Sciatic nerve (tissue), 2 donors: ENCODE results near the gene PEX10. TPM values are rescaled to one million over a fixed set of nuclear protein-coding genes. Genes with fewer than 3 reads are reported as not detected.
A peak's percentile ranks its signal among the peaks of the same experiment; 100 is the strongest.

Experiments
- ATAC-seq: fragments of 200-7000 bp; cut with Tn5 transposase; one replicate; pipeline ENCODE4 v1.9.1; 2020; ENCODE audit warnings: mild to moderate bottlenecking, moderate library complexity
- DNase-seq: peaks from one replicate; pipeline ENCODE4 v3.0.0-alpha.2; 2020; ENCODE audit warnings: low spot score
- intact Hi-C: fragments of 100-400 bp; cut with DNase I; formaldehyde crosslinking; loops from one replicate; pipeline ENCODE4 v1.14.2; 2022
- total RNA-seq: library from RNA; stranded (reverse); fragmentation: NEBNext Ultra II Directional; extraction: Animal tissue kit (Norgen Biotek cat#: 25700); gene quantifications from one replicate; pipeline ENCODE4 v1.2.1, GENCODE V29; 2021
- donor health status: DM: no; HTN: no; CAD: no.
- donor health status: DM: no; HTN: no; CAD: no.

The PEX10 gene
- total RNA-seq, 1 donor from 2014 or later = 18.1 TPM

DNA sequence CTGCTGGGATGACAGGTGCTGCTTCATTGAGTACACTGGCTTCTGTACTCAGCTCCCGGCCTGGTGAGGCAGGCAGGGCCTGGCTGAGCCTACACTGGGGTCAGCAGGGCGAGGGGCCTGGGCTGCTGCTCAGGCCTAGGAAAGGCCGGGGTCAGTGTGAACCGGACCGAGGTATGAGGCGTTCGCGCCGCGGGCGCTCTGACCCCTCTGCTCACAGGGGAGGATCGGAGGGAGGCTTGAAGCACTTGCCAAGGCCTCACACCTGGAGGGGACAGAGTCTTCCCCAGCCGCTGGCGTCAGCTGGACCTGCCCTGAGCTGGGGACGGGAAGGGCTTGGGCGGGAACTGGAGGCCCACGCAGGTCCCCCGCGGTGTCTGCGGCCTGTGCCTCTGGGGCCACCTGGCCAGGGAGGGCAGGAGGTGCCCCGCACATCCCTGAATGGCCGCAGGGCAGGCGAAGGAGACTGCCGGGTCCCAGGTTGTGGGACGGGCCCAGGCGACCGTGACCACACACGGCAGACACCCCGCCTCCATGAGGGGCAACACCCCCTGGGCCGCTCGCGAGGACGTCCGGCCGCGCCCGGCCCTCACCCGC, 466 bp downstream of the PEX10 start:
- ATAC-seq = peak; percentile 3
- intact Hi-C loops = no loop called here
- DNase-seq = no peak

DNA sequence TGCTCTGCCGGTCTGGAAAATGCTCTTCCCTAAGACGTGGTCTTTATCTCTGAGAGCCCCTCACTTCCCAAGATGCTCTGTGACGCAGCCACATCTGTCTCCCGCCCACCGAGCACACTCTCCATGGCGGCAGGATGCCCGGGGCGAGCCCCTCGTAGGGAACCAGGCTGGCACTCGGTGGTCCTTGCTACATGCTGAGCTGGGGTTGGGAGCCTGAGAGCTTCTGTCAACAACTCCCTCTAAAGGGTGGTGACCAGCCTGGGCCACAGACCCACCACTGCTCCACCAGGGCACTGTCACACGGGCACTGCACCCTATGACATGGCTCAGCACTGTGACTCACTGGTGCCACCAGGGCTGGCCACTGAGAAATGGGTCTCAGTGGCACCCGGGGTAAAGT, 2.6 kb downstream of the PEX10 start:
- no peak for ATAC-seq
- DNase-seq = no peak
- intact Hi-C loops = no loop called here

DNA sequence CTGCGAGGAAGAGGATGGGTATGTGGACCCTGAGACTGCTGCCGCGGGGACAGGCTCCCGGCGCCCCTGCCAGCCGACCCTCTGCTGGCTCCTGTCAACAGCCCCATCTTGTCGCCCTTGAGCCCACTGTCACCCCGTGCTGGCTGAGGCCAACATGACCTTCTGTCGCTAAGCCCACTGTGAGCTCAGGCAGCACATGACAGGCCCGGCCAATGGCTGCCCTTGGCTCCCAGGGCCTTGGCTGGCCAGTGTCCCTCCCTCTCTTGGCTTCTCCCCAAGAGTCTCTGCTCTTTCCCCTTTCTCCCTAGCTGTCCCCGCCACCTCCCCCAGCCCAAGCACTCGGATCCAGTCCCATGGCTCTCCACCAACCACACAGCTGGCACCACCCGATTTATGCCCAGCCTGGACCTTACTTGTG, 3.5 kb downstream of the PEX10 start:
- no peak for DNase-seq
- intact Hi-C loops = no loop called here
- no peak for ATAC-seq

DNA sequence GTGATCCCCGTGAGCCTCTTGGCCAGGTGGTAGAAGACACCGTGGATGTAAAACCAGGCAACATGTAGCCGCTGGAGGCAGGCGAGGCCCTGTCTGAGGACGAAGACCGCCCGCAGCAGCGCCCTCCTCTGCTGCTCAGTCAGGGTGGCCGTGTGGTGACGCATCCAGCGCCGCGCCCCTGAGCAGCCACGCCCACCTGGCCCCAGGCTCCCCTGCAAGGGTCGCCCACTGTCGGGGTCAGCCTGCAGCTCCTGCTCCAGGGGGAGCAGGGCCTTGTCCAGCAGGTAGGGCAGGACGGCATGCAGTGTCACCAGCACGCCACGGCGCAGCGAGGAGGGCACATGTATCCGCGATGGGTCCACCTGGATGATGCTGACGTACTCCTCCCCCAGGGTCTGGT, 3.9 kb downstream of the PEX10 start:
- intact Hi-C loops = no loop called here
- no peak for ATAC-seq

DNA sequence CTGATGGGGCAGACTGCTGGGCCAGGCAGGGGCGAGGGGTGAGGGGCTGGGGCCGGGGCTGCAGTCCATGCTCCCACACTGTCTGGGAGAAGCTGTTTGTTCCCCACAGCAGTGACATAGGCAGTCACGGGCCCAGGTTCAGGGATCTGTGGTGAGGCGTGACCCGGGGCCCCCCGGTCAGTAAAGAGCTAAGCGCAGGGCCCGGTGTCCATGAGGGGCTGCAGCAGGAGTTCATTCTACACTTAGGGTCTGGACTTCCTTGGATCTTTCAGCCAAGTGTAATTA, 4.4 kb downstream of the PEX10 start:
- intact Hi-C loops = no loop called here
- DNase-seq (no peak), ATAC-seq (no peak)

More for the DNA sequence above, 3.9 kb downstream of the PEX10 start:
- no peak for DNase-seq

DNA sequence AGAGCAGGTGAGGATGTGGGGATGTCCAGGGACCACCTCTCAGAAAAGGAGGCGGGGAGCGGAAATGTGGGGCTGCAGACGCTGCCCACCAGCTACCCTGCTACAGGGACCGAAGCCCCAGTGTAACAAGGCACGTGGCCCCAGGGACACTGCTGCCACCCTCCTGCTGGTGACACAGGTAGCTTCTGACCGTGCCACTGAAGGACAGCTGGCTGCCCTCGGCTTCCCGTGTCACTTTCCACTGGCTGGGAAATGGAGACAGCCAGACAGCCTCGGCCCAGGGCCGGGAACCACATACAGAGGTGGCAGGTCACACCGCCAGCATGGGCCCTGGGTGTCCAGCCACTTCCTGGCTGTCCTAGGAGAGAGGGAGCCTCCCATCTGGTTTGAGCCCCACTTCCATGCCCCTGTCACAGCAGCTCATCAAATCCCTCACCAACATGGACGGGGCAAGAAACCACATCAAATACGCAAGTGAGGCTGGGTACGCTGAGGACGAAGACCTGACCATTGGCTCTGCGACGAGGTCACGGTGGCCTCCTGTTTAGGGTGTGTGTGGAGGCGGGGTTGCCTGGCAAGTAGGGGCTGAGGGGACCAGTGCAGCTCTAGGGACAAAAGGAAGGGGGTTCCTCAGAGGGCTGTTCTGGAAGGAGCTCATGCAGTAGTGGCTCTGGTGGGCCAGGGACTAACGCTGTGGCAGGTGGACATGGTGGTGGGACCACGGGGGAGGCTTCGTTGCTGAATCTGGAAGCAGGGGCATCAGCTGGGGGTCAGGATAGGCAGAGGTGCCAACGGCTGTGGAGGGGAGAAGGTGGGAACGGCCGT, 5.0 kb downstream of the PEX10 start:
- ATAC-seq = no peak
- intact Hi-C loops = no loop called here

DNA sequence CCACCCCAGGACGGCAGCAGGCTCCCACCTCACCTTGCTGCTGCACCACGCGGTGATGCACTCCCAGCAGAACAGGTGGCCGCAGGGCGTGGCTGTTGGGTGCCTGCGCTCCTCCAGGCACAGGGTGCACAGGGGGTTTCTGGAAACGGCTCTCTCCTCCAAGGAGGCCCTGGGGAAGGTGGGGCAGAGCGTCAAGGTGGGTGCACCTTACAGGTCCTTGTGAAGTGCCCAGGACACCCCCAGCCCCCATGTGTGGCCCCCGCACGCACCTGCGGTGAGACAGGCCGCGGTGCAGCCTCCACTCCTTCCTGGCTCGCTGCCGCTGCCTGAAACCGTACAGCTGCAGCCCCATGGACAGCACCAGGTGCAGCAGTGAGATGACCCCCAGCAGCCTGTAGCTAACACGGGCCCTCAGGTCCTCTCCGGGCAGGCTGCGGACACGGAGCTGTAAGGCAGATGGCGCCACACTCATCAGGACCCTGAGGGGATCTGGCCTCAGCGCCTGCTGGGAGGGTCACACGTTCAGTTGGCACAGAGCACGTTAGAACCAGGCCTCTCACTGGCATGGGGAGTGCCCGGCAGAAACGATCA, 5.8 kb downstream of the PEX10 start:
- ATAC-seq = no peak
- intact Hi-C loops = no loop called here
- no peak for DNase-seq

More for the DNA sequence above, 5.0 kb downstream of the PEX10 start:
- DNase-seq = no peak

DNA sequence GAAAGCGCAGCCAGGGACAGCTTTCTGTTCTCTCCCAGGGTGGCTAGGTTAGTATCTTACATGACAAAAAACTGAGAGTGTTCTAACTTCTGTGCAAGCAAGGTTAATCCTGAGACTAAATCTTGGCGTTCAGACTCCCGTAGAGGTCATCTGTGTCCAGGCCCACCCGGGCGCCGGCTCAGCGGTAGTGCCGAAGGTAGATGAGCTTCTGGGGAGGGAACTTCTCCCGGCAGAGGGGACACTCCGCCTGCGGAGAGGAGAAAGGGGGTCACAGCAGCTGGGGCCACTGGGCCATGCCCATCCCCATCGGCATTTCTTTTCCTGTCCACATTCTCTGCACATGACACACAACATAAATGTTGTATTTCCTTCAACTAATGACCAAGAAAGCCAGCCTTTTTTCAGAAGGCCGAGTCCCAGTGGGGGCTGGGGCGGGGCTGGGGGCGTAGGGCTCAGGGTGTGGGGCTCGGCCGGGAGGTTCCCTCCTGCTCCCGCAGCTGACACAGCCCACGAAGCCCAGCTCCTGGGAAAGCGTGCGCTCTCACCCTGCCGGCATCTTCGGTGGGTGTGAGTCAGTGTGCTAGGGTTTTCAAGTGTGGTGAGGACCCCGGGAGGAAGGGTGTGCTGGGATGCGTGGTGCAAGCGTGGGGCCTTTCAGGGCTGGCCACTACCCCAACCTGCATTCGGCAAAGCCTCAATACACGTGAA, 6.6 kb downstream of the PEX10 start:
- no peak for ATAC-seq
- intact Hi-C loops = no loop called here
- DNase-seq = no peak

DNA sequence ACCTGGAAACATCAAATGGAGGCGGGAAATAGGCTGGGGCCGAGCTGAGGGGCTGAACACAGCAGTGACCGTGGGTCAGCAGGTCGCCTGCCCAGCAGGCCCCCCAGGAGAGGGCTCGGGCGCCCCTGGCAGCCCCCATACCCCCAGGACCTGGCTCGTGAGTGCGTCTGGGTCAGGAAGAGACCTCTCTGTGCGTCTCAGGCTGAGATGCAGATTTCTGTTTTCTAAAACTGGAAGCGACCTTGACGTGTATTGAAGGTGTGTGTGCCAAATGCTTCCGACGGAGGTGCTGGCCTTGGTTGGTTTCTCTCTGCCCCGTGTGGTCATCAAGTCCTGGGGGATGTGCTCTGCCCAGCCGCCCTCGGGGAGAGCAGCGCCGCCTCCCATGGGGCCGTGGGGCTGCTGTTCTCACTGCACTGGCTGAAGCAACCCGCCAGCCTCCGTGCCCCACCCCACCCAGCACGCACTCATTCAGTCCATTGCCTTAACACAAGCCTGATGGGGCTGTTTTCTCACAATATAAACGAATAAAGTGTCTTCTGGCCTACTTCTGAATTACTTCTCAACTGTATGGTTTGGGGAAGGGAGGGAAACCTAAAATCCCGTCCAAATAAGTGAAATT, 7.4 kb downstream of the PEX10 start:
- intact Hi-C loops = no loop called here
- DNase-seq = no peak
- no peak for ATAC-seq

DNA sequence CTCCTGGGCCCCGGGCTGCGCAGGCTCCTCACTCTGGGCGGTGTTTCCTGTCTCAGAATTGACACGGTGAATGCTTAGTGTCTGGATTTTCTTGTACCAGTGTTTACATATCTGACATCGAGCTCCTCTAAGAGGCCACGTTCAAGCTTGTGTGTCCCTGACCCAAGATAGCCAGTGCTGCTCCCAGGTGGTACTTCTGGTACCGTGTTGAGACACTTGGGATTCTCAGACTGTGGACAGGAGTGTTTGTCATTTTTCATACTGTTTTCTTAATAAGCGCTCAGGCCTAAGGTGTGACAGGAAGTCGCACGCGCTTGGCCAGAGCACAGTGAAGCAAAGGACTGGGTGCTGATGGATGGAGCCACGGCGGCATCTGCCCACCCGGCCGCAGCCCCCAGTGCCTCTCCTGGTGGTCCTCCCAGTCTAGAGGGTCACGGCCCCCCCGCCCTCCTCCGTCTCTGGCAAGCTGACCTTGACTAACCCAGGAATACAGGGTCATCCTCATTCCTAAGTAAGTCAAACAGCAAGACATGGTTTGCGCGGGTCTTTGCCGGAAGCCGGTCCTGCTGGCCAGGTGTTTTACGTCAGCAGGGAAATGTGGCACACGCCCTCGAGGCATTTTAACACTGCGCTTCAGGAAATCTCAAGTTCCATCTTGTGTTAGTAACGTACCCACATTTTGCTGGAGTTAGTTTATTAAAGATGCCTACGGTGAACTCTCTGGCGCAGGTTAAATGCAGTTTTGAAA, 8.0 kb downstream of the PEX10 start:
- intact Hi-C loops = no loop called here
- no peak for ATAC-seq

DNA sequence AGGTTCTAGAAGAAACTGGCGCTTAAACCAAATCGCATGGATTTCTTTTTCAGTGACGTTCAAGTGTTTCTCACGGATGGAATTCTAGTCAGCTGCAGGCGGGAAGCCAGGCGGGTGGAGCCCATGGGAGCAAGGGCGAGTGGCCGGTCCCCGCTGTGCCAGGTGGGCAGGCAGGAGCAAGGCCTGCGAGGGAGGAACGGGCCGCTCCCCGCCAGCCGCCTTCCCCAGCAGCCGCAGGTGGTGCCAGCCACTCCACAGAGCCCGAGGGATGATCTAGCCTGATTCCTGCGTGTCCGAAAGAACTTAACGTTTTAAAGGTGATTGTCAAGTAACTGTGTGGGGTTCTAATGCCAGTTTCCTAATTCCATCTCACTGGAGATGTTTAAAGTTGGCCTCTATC, 9.1 kb downstream of the PEX10 start:
- intact Hi-C loops = no loop called here
- DNase-seq (no peak), ATAC-seq (no peak)

More for the DNA sequence above, 8.0 kb downstream of the PEX10 start:
- no peak for DNase-seq

DNA sequence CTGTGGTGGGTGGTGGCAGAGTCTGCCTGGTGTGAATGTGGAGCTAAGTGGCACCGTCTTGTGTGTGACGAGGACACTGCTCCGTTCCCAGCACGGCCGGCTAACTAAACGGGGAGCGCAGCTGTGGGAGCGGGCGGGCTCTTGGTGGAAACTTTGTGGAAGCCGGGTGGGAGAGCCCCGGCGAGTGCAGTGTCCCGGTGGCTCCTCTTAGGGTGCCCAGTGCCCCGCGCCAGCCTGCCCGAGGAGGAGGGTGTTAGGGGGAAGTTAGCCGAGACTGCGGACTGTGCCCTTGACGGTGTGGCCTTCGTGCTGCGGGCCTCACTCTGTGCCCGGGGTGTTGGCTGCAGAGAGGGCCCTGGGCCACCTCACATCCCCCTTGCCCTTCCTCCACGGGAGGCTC, 9.9 kb downstream of the PEX10 start:
- DNase-seq (no peak), ATAC-seq (no peak)
- intact Hi-C loops = no loop called here

DNA sequence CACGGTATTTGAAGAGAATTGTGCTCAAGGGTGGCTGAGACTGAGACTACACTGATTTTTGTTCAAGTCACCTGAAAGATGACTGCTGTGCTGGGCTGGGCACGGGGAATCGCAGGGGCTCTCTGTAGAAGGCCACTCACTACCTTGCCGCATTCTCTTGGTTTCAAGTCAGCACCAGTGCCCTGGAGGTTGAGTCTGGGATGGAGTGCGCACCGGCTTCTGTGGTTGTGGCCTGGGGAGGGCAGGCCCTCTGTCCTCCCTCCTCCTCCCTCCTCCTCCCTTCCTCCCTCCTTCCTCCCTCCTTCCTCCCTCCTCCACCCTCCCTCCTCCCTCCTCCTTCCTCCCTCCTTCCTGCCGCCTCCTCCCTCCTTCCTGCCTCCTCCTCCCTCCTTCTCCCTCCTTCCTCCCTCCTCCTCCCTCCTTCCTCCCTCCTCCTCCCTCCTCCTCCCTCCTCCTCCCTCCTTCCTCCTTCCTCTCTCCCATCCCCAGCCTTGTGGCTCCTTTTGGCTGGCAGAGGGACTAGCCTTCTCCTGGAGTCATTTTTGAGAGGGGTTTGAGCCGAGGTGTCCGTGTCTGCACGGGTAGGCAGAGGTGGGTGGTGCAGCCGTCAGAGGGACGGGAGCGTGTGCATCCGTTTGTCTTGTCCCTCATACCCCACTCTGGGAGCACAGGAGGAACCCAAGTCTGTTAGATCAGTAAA, 11.3 kb downstream of the PEX10 start:
- intact Hi-C loops = no loop called here
- no peak for DNase-seq
- no peak for ATAC-seq

DNA sequence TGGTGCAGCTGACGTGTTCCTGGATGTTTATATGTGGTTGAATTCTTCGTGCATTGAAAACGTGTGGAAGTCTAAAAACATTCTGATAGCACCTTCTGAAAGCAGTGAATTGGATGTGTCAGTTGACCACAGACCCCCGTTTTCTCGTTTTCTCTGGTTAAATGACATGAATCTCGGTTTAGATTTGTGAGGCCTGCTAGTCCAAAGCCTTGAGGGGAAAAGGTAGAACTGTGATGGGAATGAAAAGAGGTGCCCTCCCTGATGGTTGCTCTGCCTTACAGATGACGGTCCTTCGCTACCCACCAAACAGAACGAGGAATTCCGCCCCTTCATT, 11.8 kb downstream of the PEX10 start:
- intact Hi-C loops = no loop called here
- ATAC-seq = no peak
- no peak for DNase-seq

DNA sequence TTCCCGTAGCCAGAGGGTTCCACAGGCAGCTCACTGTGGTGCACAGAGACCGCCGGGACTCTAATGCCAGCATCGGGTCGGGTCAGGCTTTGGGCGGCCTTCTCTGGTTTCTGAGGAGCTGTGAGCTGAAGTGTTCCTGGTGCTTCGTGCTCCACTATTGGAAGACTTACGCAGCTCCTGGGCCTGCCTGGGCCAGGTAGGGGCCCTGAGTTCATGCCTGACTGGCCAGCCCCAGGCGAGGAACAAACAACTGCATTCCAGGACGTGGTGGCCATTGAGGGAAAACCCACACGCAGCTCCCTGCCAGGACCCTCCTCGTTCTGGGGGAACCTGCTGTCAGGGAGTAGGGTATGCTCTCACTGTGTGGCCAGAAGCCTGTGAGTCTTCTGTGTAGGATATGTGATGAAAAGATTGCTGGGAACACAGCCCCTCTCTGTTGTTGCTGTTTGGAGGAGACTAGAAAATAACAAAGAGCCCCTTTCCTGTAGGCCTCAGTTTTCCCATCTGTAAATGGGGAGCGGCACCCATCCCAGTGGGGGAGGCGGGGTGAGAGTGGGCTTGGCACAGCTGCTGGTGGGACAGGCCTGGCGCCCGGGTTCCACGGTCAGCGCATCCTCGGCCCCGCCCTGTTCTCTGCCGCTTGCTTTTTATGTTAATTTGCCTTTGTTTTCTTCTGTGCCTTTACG, 12.3 kb downstream of the PEX10 start:
- DNase-seq (no peak), ATAC-seq (no peak)
- intact Hi-C loops = no loop called here

DNA sequence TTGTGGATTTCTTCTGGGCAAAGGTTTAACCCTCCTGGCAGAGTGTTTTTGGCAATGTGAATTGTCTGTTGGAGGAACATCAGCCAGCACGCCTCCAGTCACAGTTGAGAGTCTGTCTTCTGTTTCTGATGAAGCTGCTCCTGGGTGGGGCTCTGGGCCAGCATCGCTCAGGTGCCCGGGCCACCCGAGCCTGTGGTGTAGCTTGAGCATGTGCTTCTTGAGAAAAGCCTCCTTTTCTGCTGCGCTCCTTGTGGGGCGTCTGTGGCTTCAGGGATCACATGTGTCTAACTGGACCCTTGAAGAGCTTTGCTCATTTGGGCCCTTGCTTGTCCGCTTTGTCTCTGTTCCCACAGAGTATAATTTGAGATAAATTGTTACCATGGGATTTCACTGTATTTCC, 13.5 kb downstream of the PEX10 start:
- DNase-seq (no peak), ATAC-seq (no peak)
- intact Hi-C loops = no loop called here

DNA sequence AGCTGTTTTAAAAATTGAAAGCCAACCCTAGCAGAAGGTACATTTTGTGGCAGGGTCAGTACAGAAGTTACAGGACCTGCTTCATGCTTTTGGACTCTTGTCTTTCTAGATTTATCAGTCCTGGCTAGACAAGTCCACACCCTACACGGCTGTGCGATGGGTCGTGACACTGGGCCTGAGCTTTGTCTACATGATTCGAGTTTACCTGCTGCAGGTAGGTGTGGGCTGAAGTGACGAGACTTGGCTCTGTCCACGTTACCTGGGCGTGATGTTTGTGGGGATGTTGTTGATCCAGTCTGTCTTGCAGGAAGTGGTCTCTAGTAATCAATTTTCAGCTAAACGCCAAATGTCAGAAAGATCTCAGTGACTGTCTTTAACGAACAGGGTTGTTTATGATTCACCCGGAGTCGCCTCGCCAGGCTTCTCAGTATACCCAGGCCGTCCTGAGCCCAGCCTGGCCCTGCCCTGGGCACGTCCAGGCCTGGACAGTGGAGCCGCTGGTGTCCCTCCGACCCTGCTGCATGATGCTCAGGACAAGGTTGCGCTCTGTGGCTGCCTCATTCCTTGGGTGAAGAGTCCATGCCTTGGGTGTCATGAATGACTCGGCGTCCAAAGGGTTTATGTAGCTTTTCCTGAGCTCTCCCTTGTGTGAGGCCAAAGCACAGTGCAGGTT, 15.2 kb downstream of the PEX10 start:
- intact Hi-C loops = no loop called here
- no peak for ATAC-seq

More for the DNA sequence above, 15.2 kb downstream of the PEX10 start:
- DNase-seq = no peak
